ENCODE measurements around the gene SLC24A3.

- no peak for TF ChIP-seq CTCF (IDR thresholded peaks at IDR 0.05; ENCODE audit: low read depth, low read length)
- no peak for TF ChIP-seq EZH2phosphoT487 (IDR thresholded peaks at IDR 0.05; ENCODE audit: low read depth)
These were observed 528.1 kb downstream of the SLC24A3 start for GRCh38 chr20:19740512-19740911.
